HepG2 (cell line): ENCODE measurements around the gene RPS14. TPM values are rescaled to one million over a fixed set of nuclear protein-coding genes. Genes with fewer than 3 reads are reported as not detected.

ENCODE experiments used
- ATAC-seq: fragments of 200-7000 bp; cut with Tn5 transposase; 3 replicates; pipeline ENCODE4 v1.9.1; 2020; ENCODE audit warnings: mild to moderate bottlenecking, moderate library complexity
- BruUV-seq: library from RNA; stranded (reverse); fragments of 400-500 nt; replicated peaks from 2 replicates; lab custom pipeline; 2021; lab: Mats Ljungman, UMichigan
- CTCF ChIA-PET: fragments of 300-600 bp; formaldehyde crosslinking; extraction: SDS; loops from one replicate; lab custom pipeline; 2021; ENCODE audit warnings: low total read pairs, inconsistent platforms, low intra/inter-chr PET ratio; lab: Yijun Ruan, JAX
- POLR2A ChIA-PET: fragments of 350-600 bp; sonication (Branson Sonifier 250); formaldehyde crosslinking; loops from one replicate; lab custom pipeline; 2020; ENCODE audit warnings: antibody characterized with exemption, inconsistent platforms; lab: Yijun Ruan, JAX
- DNase-seq: peaks from one replicate; pipeline ENCODE4 v3.0.0-alpha.2; 2015; ENCODE audit warnings: low spot score
- FAIRE-seq: peaks from 3 replicates; lab custom pipeline; 2011; peaks lifted over from hg19 to GRCh38; lab: Jason Lieb, UNC
- H2AFZ ChIP-seq: one replicate; pipeline ENCODE4 v1.6.1; 2011; ENCODE audit warnings: low read length, inconsistent platforms
- H3K27ac ChIP-seq: fragments of 300-600 bp; 3 replicates; pipeline ENCODE4 v1.8.0; 2011; ENCODE audit warnings: mixed run types, mild to moderate bottlenecking, mixed read lengths, low read length, inconsistent platforms; ENCODE audit not compliant: insufficient read depth; ENCODE audit errors: extremely low read length
- H3K27me3 ChIP-seq, 2 experiments: fragments of 200-600 bp in 1 of 2; 2 replicates in 1 of 2; 3 replicates in 1 of 2; pipeline versions ENCODE4 v1.6.0 to v1.8.0; 2011; ENCODE audit warnings: low read length in 2 of 2, mild to moderate bottlenecking in 2 of 2, moderate library complexity in 2 of 2, inconsistent platforms in 1 of 2; ENCODE audit not compliant: insufficient read depth in 2 of 2, control insufficient read depth in 1 of 2
- H3K36me3 ChIP-seq, 2 experiments: fragments of 200-600 bp in 1 of 2; replicated peaks in 1 of 2; 2 replicates in 1 of 2; 3 replicates in 1 of 2; pipeline versions ENCODE4 v1.5.1 to v1.8.0; 2011; ENCODE audit warnings: low read length in 2 of 2, inconsistent platforms in 1 of 2; ENCODE audit not compliant: insufficient read depth in 2 of 2, control insufficient read depth in 1 of 2
- H3K4me1 ChIP-seq: 2 replicates; pipeline ENCODE4 v1.5.1; 2012; ENCODE audit warnings: low read length, inconsistent platforms; ENCODE audit not compliant: insufficient read depth
- H3K4me2 ChIP-seq: 2 replicates; pipeline ENCODE4 v1.6.0; 2011; ENCODE audit warnings: low read depth, low read length, inconsistent platforms
- H3K4me3 ChIP-seq, 3 experiments: fragments of 200-600 bp in 1 of 3; sonication (generic), shearing (Covaris generic) in 1 of 3; replicated peaks in 1 of 3; 2 replicates each; pipeline ENCODE4 v1.5.1; 2011 to 2016; ENCODE audit warnings: low read length in 3 of 3, inconsistent platforms in 2 of 3, low read depth in 2 of 3, mild to moderate bottlenecking in 2 of 3, control low read depth in 1 of 3, mixed read lengths in 1 of 3; ENCODE audit not compliant: insufficient read depth in 1 of 3
- H3K79me2 ChIP-seq: one replicate; pipeline ENCODE4 v1.6.1; 2011; ENCODE audit warnings: low read length, inconsistent platforms; ENCODE audit not compliant: insufficient read depth
- H3K9ac ChIP-seq: 2 replicates; pipeline ENCODE4 v1.6.0; 2011; ENCODE audit warnings: mild to moderate bottlenecking, low read depth, low read length, inconsistent platforms; ENCODE audit not compliant: insufficient read depth
- H3K9me3 ChIP-seq: 2 replicates; pipeline ENCODE4 v1.5.1; 2012; ENCODE audit warnings: mild to moderate bottlenecking, low read length
- H4K20me1 ChIP-seq: 2 replicates; pipeline ENCODE4 v1.6.0; 2011; ENCODE audit warnings: inconsistent platforms, mild to moderate bottlenecking, low read length, moderate library complexity; ENCODE audit not compliant: insufficient read depth
- AGO2 ChIP-seq: fragments of 200-400 bp; formaldehyde crosslinking; optimal IDR thresholded peaks from 2 replicates; pipeline ENCODE3; 2017; ENCODE audit warnings: mild to moderate bottlenecking, low read depth, low read length, moderate library complexity
- NFE2L1 ChIP-seq: sonication (generic); formaldehyde crosslinking; IDR thresholded peaks from 2 replicates; pipeline ENCODE4 v1.4.0; 2020; ENCODE audit warnings: missing genetic modification reagents, mild to moderate bottlenecking, borderline replicate concordance
- WGBS: methylation state at CpG from one replicate; pipeline ENCODE4 v1.1.6; 2017; ENCODE audit warnings: low lambda C conversion rate; 5-methylcytosine and 5-hydroxymethylcytosine counted together
- in situ Hi-C: cut with HindIII; loops from 2 replicates; pipeline ENCODE4 v1.10.0; 2017; ENCODE audit warnings: low pct_unique_long_range_greater_than_20kb; ENCODE audit not compliant: extremely low pct_ligation_motif_present
- intact Hi-C: fragments of 100-400 bp; cut with micrococcal nuclease; formaldehyde crosslinking; loops from one replicate; pipeline ENCODE4 v1.10.0; 2022; ENCODE audit not compliant: unreplicated experiment
- polyA plus RNA-seq, 8 experiments: library from polyadenylated mRNA; depleted of rRNA in 3 of 8; stranded (reverse) in 7 of 8; unstranded in 1 of 8; fragments of >200 nt; fragmentation: Illumina TruSeq in 4 of 8; extraction: Trizol in 4 of 8; gene quantifications; 2 replicates each; pipeline versions ENCODE4 v1.2.1 to v1.2.3, GENCODE V29; 2011 to 2016; ENCODE audit warnings: low read depth in 4 of 8, missing spikeins in 1 of 8, mixed read lengths in 1 of 8; ENCODE audit not compliant: insufficient read depth in 1 of 8
- total RNA-seq, 5 experiments: library from RNA; depleted of rRNA; stranded (reverse); fragments of >200 nt; fragmentation: Illumina TruSeq; extraction: Trizol; gene quantifications; 2 replicates each; pipeline ENCODE4 v1.2.3, GENCODE V29; 2016; ENCODE audit warnings: low read depth in 1 of 5

Gene RPS14
- total and polyA plus RNA-seq, 2 of the 13 experiments (the other 11 are each of a cell fraction or from before 2014, with no cell fraction given), result 2,116 to 3,295 TPM

DNA sequence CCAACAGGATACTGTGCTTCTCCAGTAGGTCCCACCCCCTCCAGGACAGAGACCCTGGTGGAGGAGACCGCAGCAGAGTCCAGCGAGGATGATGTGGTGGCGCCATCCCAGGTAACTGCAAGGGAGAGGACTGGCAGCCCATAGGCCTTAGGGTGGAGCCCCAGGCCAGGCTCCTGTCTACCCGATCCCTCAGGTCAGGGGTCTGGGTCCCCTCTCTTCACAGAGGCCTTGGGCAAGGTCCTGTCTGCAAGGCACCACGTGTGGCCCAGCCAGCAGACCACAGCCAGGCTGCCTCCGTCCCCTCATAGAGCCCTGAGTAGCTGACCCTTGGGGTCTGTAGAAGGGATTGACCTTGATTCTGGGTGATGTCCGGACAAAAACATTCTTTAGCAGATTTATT, 56.9 kb downstream of the RPS14 start:
- no peaks in the 10 kb centered on the region for H4K20me1 ChIP-seq
- TF ChIP-seq NFE2L1 (CRISPR knock-in tag) (no peak), AGO2 (peak; percentile 26)
- no peak overlapping the region for H3K4me3 ChIP-seq
- DNase-seq, result no peak
- H3K27ac ChIP-seq, result no peak overlapping the region
- no peak overlapping the region for H3K9ac ChIP-seq
- intact Hi-C loops, result no loop called here
- no peaks in the 10 kb centered on the region for H3K9me3 ChIP-seq
- H3K27me3 ChIP-seq, result no peaks in the 10 kb centered on the region
- no peak overlapping the region for H2AFZ ChIP-seq
- no TSS peak for BruUV-seq
- H3K79me2 ChIP-seq, result no peaks in the 10 kb centered on the region
- POLR2A ChIA-PET, result no interaction called here
- H3K36me3 ChIP-seq, result peaks cover 47 to 88% of the 10 kb centered on the region in 2 experiments
- WGBS, result 93% methylated on average over 2 of the region's 7 CpGs
- FAIRE-seq, result no peak
- ATAC-seq, result no peak
- H3K4me1 ChIP-seq, result no peaks in the 10 kb centered on the region
- CTCF ChIA-PET, result no interaction called here
- in situ Hi-C loops, result no loop called here
- H3K4me2 ChIP-seq, result no peak overlapping the region
